Stimulated activated CD4-positive, alpha-beta T cell treated with anti-CD3 and anti-CD28 coated beads, Interleukin-12 subunit alpha, Interleukin-12 subunit beta, amount 100 ng/mL, for 4 hours (primary cell): ENCODE measurements around the gene PLLP.
"Not testable (repeated sequence)": the region's sequence is repeated elsewhere in the genome, so short reads cannot be mapped to it uniquely, and the experiment has no call there.

ENCODE experiments used
- DNase-seq: peaks from one replicate; pipeline ENCODE4 v3.0.0-alpha.2; 2020

PLLP gene

DNA sequence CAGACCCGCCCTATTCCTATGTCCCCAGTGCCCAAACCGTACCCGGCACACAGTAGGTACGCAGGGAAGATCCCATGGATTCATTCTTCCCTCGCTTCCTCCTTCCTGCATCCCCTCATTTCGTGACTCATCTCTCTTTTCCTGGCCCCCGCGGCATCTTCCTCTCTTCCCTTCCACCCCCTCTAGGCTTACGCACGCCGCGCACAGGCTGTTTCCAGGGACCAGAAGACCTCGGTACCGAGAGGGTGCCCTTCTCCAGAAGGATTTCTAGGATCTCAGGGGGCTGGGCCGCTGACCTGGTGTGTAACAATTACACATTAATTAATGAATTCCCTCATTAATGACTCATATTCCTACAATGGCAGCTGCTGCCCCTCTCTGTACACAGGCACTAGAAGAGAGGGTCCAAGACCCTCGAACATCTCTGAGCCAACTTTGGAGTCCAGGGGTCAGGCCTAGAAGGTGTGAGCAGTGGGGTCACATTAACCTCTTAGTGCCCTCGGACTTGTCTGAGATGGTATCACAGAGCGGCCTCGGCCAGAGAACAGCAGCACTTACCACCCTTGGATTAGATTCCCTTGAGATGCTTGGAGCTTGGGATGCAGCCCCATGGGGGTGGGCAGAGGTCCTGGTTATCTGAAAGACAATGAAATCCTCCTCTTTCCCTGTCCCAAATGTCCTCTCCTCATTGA lies 16.8 kb upstream of the PLLP start:
- DNase-seq, result no peak

DNA sequence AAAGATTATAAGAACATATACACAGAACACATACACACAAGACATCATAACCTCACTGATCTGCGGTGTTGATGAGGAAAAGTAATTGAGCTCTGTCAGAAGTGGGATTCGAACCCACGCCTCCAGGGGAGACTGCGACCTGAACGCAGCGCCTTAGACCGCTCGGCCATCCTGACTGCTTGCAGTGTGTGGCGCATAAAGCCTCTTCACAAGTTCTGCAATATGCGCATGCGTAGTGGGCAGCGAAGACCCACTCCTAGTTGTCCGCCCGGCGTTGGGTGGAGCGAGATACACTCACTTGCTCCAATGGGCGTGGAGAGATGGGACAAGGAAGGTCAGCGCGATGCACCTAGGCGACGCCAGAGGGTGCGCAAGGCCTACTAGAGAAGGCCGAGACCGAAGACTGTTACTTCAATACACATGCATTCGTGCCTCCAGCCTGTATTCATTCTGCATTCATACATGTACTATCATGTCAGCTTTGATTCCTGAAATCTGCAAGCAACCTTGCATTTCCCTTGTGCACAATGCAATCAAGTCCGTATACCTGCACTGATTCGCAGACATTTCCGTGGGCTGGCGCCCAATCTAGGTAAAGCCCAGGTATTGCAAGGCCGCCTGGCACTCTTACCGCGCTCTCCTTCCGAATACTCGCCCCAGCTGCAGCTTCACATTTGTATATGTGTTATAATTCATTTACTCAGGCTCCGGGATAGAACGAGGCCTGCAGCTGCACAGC lies 16.1 kb upstream of the PLLP start:
- DNase-seq, result peak; percentile 94

DNA sequence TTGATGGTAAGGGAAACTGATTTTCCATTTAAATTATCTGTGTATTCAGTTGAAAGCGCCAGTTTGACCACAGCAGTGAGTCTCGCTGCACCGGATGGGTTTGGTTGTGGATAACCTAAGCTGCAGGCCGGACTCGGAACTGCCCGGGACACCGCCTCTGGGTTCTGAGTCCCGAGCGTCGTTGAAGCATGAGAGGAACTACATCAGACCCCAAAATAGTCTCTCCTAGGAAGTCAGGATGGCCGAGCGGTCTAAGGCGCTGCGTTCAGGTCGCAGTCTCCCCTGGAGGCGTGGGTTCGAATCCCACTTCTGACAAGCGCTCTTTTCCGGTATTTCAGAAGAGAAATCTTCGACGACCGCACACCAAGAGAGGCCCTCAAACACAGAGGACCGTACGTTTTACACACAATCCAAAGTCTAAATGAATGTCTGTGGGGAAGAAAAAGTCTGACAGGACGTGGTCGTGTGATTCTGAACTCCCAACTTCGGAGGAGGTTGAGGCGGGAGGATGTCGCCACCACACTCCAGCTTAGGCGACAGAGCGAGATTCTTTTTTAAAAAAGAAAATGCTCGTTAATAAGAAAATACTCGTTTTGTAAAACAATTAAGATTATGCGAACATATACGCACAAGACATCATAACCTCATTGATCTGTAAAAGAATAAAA lies 15.4 kb upstream of the PLLP start:
- peak; percentile 82 for DNase-seq

DNA sequence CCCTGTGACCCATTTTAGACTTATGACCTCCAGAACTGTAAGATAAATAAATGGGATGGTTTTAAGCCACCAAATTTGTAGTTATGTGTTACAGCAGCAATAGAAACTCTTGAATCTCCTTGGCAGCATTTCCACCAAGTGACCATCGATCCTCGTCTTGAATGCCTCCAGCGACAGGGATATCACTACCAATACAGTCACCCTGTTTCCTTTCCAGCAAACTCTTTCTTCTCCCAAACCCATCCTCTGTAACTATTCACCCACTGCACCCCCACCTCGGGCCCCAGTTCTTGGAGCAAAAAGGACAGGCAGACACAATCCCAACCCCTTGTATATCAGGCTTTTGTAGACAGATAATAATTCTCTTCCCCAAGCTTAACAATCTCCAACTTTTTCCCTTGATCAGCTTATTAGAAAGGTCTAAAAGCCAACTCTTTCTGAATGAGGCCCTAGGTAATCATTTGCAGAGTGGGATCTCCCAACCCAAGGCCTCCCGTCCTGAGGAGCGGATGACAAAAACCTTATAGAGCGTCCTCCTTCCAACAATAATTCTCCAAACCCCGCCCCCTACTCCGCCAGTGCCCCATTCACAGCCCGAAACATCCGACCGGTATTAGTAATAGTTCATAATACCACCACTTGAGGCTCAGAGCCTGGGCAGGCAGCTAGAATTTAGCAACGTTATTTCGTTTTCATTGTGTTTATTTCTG lies 14.7 kb upstream of the PLLP start:
- DNase-seq, result peak; percentile 34

DNA sequence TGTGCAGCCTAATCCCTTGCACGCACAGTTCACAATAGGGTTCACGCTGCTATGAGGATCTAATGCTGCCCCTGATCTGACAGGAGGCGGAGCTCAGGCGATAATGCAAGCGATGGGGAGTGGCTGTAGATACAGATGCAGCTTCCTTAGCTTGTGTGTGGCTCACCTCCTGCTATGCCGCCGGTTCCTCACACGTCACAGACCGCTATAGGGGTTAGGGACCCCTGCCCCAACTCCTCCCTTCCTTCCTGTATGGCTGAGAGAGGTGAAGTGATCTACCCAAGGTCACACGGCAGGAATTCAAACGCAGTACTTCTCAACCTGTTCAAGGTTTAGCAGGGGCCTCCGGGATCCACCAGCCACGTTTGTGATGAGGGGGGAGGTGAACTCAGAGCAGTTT lies 13.4 kb upstream of the PLLP start:
- DNase-seq, result peak; percentile 11

DNA sequence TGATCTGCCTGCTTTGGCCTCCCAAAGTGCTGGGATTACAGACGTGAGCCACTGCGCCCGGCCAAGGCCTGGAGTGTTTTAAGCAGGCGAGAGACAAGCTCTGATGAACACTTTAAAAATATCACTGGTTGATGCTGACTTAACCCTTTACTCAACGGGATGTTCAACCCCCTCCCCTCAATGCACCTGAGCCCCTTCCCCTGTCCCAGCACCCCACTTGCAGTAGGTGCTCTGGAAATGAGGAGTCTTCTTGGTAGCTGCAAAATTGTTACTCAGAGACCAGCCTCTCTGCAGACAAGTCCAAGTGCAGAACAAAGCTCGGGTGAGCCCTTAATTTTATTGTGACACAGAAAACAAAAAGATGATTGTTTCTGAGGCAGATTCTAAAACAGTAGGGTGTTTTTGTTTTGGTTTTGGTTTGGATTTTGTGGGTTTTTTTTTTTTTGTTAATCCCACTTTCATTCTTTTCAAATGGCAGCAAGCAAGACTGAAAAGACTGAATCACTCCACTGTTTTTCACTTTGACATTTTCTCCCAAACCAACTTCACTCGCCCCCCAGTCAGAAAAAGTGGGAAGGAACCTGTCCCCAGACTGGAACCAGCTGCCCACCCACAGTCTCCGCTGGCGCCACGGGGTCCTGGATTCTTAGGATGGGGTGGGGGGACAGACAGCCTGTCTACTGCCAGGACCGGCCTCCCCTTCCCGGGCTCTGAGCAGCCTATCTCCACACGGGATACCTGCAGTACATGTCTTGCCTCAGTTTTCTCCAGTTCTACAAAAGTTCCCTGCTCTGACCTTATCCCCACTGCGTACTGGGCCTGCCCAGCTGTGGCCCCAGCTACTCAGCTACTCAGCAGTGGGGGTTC lies 5.2 kb upstream of the PLLP start:
- no peak for DNase-seq

DNA sequence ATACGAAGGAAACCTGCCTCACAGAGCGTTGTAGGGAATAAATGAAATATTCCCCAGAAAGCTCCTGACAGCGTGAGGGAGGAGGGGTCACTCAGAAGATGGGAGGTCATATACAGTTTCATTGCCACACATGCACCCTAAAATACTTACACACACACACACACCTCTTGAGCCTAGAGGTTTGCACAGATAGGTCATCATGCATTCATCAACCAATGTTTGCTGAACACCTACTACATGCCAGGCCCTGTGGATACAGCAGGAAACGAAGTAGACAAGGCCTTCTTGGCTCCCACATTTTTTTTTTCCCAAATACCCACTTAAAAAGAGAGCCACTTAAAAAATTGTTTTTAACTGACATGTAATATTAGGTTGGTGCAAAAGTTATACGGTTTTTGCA lies 907 bp upstream of the PLLP start:
- DNase-seq, result no peak

DNA sequence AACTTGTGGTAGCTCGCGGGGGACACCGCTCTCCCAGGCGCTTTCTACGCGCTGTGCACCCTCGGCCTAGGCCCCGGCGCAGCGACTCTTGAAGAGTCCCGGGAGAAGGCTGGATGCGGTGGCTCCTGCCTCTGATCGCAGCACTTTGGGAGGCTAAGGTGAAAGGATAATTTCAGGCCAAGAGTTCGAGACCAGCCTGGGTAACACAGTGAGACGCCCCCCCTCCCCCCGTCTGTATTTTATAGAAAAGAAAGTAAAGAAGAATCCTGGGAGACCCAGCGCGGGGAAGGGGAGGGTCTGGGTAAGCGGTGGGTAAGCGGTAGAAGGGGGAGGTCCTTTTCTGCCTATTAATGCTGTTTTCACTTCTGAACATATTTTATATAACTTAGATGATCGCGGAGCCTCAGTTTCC lies 486 bp upstream of the PLLP start:
- DNase-seq, result no peak

DNA sequence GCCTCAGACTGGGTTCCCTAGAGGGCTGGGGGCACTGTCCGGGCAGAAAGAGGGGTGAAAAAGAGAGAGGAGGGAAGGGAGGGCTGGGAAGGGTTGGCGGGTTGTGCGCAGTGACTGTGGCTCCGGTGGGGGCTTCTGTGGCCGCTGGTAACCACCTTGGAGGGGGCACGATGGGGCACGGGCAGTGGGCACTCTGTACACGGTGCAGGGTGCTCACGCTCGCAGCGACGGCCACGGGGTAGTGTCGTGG lies 588 bp downstream of the PLLP start:
- DNase-seq, result no peak

DNA sequence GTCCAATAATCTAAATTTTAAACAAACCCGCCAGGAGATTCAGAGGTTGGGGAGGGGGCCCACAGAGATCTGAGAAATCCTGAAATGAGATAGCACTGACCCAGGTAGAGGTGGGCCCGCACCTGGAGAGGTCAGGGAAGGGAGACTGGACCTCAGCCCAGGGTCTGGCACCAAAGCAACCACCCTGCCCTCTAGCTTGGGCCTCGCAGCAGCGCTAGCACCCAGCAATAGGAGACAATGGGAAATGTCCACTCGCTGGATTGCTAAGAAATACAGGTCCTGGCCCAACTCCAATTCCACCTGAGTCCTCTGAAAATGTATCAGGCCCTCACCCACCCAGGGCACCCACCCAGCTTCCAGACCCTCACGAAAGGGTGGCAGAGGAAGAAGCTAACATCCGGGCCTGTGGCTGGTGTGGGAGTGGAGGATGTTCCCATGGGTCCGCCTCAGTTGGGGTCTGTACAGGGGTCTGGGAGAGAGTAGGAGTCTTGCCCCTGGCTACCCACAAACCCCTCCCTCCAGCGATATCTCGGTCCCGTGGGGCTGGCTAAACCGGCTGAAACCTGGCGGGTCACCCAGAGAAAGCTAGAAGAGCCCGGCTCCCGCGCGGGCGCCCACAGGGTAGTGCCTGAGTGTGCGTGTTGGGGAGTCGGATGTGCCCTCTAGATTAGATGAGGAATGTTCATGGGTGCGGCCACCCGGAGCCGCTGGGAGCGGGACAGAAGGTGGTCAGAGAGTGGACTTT lies 1.1 kb downstream of the PLLP start:
- no peak for DNase-seq

DNA sequence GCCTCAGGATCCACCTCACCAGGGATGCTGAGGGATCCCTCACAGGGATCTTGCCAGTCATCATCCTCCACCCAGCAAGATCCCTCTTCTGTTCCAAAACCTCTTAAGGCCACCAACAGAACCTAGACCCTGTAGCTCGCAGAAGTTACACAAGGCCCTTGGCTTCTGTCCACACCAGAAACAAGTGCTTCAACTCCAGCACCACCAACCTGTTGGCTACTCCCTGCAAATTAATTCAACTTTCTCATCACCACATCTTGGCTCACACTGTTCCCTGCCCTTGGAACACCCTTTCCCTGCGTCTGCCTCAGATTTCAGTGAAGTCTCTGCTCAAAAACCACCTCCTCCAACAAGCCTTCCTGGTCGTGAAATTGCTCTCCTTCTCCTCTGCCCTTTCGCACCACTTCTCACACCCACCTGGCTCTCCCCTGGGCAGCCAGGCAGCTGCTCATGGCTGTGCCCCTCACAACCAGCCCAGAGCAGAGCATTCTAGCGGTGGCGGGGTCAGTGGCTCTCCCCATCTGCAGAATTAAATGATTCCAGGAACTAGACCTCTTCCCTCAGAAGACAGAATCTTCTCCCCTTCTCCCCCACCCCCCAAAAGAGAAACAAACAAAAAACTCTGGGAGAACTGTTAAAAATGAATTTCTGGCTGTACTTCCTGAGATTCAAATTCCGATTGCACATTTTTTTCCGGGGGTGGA lies 1.8 kb downstream of the PLLP start:
- DNase-seq, result no peak

DNA sequence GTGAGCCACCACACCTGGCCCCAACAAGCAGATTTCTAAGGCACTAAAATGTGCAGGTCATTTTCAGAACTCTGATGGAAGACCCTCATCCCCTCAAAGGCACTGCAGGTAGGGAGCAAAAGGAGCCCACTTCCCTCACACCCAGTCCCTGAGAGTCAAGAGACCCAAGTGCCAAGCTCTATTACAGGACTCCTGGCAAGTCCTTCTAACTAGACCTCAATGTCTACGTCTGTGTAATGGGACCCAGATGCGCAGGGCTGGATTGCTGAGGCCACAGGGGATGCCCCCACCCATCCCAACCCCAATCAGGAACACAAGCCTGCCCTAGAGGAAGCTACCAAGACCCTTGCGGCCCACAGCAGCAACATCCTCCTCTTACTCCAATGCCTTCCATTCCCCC lies 2.7 kb downstream of the PLLP start:
- DNase-seq, result no peak

DNA sequence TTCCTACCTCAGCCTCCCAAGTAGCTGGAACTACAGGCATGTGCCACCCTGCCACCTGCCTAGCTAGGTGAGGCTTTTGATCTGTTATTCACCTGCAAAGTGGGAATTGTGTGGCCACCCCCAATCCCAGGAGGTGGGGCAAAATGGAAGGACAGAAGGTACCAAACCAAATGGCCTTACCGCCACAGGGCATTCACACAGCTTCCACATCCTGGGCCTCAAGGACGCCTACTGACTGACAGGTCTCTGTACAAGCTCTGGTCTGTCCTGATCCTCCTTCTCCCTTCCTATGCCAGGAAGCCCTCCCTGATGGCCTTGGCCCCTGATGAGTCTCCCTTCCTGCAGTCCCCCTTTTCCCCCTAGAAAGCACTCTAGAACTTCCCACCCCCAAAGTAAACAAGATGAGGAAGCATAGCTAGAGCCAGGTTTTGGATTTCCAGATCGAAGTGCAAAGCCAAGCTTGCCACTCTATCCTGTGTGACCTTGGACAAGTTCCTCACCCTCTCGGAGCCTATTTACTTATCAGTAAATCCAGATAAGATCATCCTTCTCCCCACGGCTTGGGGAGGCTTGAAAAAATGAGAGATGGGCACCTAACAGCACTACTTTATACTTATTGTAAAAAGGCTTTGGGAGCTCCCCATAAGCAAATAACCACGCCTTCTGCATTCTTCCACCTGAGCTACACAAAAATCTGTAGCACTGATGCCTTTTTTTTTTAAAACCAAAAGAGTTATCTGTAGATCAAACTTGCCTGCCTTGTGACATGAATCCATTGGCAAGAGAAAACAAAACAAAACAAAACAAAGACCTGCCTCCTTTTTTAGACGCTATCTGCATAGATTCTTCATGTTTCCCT lies 4.5 kb downstream of the PLLP start:
- no peak for DNase-seq

DNA sequence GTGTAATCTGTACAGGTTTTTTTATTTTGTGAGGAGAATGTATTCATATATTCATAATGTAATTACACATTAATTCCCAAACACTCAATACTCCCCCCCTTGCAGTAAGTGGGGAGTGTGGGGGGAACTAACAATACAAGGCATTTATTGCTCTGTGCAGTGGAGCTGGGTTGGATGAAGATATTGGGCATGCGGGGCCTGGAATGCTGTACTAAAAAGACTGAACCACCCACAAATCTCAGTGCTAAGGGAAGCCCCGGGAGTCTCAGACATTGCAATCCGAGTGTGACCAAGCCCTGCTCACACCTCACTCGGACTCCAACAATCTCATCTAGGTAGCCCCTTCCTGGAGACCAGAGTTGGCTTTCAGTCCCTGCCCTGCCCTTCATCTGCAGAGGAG lies 6.0 kb downstream of the PLLP start:
- no peak for DNase-seq

DNA sequence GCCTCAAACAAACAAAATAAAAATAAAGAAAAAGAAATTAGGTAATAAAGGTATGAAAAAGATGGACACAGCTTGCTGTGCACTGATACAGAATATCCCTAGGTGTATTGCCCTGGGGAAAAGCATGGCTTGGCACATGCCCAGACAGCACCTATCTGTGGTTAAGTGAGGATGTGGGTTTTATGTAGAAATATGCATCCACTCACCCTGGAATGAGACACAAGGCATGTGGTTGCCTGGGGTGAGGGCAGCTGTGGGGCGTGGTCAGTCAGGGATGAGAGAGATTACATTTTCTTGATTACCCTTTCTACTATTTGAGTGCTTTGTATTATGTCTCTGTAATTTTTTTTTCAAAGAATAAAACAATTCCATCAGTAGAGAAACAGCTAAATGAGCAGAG lies 6.9 kb downstream of the PLLP start:
- no peak for DNase-seq

DNA sequence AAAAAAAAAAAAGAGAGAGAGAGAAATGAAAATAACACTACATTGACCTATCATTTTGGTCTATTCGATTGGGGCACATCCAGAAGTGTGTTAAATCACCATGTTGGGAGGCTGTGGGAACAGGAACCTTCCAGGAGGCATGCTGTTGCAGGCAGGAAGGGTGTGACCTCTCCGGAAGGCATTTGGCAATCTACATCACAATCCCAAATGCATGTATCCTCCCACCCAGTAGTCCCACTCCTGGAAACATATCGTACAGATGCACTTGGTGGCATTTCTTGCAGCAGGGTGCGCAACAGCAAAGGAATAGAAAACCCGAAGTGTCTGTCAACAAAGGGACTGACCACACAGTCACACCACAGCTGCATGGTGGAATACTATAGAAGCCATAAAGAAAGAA lies 7.9 kb downstream of the PLLP start:
- no peak for DNase-seq

DNA sequence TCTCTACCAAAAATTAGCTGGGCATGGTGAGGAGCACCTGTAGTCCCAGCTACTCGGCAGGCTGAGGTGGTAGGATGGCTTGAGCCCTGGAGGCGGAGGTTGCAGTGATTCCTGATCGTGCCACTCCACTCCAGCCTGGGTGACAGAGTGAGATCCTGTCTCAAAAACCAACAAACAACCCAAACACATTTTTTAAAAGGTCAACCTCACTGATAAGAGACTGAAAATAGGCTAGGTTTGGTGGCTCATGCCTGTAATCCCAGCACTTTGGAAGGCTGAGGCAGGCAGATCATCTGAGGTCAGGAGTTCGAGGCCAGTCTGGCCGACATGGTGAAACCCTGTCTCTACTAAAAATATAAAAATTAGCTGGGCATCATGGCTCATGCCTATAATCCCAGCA lies 8.5 kb downstream of the PLLP start:
- DNase-seq, result not testable (repeated sequence)

DNA sequence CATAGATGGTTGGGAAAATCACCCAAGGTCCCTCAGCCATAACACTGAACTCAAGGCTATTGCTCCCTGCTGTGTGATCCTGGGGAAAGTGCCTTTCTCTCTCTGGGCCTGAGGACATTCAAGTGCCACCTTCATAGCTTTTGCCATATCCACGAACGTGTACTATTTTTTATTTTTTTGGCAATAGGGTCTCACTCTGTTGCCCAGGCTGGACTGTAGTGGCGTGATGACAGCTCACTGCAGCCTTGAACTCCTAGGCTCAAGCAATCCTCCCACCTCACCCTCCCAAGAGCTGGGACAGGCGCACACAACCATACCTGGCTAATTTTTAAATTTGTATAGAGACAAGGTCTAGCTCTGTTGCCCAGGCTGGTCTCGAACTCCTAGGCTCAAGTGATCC lies 10.6 kb downstream of the PLLP start:
- DNase-seq, result no peak

DNA sequence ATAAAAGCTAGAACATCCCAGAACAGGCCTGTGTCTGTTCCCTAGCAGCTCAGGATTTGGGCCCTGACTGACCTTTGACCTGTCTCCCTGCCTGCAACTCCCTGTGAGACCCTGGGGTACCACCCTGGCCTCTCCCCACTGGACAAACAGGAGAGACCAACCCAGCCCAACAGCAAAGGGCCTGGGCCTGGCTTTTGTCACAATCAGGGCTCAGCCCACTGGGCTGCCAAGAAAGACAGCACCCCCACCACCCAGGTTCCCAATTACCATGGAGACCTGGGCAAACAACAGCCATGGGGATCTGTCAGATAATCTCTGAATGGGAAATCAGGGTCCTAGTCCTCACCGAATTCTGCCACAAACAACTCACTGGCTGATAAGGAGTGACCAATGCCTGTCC lies 11.1 kb downstream of the PLLP start:
- DNase-seq, result no peak

DNA sequence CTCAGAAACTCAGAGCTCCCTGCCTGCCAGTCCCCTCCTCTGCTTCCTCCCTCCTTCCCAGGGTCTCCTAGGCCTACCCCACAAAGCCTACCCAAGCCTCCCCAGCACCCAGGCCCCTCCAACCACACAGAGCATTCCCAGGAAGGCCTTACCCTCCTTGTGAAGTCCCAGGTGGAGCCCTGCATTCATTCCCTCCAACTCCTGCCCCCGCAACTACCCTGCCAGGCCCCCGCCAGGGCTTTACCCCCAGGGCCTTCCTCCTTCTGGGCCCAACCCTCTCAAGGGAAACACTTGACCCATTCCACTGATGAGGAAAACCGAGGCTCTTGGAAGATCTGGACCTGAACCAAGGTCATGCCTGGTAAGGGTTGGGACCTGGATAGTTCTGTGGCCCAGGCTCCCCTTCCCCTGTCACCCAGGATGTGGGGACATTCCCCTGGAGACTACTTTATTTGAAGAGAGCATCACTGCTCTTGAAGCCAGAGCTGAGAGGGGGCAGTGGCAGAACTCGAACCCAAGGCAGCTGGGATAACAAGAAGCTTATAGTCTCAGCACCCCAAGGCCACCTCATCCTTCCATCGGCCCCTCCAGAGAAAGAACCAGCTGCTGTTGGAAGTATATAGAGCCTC lies 12.5 kb downstream of the PLLP start:
- DNase-seq, result no peak
